ENCODE data around the gene ATF7.
A peak's percentile ranks its signal among the peaks of the same experiment; 100 is the strongest.

Gene ATF7

DNA sequence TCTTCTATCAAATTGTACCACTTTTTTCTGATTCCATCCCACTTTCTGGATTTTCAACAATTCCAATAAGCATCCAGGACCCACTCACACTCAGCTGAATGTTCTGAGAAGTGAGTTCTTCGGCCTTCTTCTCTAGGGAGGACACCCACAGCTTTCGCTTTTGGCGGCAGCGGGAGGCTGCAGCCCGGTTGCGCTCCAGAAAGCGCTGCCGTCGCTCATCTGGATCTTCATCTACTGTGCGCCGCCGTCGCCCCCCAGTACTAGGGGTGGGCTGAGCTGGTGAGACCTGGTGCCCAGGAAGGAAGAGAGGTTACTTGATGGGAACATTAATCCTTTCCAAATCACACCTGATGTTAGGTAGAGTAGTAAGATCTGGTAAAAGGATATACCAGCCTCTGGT lies 101.7 kb downstream of the ATF7 start:
- DNase-seq (ENCODE audit: low spot score): no peak

DNA sequence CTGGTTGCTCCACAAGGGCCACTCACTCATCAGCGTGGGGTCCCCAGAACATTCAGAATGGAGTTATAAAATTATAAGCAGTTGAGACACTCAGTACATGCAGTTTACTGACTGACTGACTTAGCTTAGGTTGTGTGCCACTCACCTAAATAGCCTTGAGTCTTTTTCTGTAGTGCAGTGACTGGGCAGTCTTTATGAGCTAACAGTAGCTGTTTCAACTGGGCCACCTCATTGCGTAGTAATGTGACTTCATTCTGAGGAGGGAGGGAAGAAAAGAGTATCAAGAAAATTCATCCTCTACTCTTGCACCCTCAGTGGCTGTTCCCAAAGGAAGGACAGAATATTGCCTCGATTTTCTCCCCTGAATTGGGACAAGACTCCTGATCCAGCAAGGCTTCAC lies 103.1 kb downstream of the ATF7 start:
- DNase-seq (ENCODE audit: low spot score): no peak

DNA sequence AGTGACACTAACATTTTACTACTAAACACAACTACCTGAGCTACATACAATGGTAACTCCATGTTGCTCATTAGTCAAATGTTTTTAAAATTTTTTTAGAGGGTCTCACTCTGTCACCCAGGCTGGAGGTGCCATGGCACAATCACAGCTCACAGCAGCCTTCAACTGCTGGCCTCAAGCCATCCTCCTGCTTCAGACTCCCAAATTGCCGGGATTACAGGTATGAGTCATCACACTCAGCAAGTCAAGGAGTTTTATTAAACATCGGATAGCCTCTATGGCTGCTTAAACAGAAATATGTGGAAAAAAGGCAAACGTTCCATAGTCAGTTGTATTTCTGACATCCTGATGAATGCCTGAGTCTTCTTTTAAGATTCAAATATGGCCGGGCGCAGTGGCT lies 107.8 kb downstream of the ATF7 start:
- DNase-seq (ENCODE audit: low spot score): no peak

DNA sequence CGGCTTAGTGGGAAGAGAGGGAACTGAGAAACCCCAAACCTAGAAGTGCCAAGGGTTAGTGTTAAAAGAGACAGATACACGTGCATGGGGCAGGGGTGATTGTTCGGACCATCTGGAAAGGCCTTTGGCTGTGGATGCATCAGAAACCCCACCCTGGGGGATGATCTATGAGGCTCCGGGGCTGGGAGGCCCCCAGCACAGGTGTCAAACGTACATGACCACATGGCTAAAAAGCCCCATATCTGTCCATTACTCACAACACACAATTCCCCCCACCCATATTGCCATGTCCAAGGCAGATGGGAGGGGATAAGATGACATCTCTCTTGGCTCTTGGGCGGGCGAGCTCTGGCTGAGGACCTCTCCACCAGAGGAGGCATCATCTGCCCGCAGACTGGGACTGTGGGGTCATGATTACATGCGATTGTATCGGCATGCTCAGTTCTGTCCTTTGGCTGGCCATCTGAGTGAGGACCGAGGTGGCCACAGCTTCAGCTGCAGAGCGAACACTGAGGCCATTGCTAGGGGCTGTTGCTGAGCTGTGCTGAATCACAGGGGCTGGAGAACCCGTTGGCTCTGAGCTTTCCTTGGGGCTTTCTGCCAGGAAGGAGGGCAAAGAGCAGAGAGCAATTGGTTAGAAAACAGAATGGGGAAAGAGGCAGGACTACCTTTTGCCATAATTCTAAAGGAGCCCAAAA lies 109.3 kb downstream of the ATF7 start:
- DNase-seq (ENCODE audit: low spot score): no peak

DNA sequence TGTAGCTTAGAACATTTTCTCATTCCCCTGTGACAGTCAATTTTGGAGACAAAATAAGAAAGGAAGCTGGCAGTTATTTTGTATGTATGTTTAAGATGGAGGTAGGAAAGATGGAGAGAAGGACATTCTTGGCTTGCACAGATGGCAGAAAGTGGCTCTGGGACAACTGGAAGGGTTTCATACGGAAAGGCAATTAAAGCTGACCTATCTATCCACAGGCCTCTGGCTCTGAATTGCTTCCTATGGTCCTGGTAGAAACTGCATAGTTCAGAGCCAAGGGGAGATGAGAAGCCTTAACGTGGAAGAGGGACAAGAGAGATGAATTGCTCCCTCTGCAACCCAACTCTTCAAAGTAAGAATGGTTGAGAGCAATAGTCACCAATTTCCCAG lies 110.9 kb downstream of the ATF7 start:
- no peak for DNase-seq (ENCODE audit: low spot score)

DNA sequence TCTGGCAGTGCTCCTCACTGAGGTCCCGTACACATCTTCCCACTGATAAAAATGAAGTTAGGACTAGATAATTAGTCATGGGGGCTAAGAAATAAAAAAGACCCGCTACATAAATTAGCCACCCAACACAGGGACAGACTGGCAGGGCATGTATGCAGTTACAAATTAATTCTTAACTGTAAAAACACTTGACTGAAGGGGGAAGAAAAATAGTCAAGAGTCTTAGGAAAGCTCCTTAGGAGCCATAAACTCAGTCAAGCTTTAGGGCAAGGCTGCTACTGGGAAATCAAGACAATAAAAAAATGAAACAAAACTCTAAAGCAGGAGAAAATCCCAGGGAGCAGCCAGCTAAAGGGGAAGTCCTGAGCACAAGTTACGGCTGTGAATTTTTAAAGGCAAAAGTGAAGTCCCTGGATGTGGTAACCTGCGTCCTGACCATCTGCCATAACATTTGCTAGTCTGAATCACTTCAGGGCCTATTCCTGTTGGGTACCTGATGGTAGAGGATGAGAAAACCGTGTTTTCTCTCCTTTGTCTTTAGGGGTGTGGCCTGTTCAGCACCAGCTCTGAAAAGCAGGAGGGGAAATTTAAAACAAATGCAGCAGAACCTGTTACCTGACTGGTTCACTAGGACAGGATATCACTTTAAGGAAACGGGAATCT lies 111.4 kb downstream of the ATF7 start:
- DNase-seq (ENCODE audit: low spot score): no peak

DNA sequence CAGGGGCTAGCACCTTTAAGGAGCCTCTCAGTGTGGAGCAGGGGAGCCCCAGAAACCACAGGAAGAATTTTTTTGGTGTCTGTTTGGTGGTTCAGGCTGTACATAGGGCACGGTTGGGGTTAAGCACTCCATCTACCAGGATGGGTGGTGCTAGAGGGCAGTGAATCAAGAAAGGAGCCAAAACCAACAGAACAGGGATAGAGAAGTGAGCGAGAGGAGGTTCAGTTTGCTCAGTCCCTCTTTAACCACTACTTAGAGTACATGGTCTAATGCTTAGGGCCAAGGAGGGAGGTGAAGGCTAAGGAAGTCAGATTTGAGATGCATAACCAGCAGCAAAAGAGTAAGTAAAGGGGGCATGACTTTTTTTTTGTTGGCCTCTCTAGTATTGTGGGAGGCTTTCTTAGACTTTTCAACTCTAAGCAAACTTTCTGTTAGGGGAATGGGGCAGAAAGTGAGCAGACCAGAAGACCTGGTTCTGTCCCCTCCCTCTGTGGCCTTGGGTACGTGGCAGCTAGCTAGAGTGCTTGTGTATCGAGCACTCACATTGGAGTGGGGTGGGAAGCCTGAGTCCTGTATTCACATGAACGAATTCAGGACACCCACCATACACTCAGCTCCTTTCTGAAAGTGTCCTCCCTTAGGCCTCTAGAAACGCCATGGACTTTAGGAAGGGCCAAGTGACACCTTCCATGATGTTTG lies 112.3 kb downstream of the ATF7 start:
- no peak for DNase-seq (ENCODE audit: low spot score)

DNA sequence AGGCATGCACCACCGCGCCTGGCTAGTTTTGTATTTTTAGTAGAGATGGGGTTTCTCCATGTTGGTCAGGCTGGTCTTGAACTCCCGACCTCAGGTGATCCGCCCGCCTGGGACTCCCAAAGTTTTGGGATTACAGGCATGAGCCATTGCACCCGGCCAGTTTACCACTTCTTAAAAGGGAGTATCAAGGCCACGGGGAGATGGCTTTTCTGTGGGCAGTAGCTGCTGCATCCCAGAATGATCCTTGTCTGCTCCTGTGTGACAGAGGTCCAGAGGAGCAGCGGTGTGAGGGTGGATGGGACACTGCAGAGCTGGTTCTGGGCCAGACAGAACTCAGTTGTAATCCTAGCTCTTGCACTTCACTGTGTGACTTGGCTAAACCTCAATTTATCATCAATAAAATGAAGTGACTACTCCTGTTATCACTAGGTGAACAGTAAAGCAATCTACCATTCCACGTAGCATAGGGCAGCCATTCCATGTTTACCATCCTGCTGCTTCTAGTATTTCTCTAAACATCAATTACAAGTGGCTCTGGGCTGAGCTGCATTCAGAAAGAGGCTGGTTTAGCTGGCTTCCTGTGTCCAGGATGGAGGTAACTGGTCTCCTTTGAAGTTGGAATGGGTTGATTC lies 115.9 kb downstream of the ATF7 start:
- DNase-seq (ENCODE audit: low spot score): no peak

DNA sequence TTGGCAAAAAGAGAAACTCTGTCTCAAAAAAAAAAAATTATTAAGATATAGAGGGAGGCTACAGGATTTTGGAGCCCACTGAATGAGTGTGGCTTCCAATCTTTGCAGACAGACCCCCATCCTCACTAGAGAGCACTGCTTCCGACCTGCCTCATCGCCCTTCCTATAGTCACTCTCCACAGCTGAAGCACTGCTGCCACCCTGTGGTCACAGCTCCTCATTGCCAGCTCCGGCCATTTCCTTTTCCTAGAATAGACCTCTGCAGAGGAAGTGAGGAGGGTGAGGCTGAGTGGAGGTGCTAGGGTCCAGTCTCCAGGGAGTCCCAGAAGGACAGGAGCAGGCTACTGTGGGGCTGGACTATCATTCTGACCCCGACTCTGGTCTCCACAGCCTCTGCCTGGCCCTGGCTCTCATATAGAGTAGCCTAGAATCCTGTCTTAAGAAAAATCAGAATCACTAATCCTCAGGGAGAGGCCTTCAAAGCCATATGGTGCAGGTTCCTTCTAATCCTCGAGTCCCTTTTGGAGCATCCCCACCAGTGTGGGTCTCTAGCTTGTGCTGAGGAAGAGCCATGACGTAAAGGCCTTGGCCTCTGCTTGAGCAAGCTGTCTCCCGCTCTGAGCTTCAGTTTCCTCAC lies 117.5 kb downstream of the ATF7 start:
- DNase-seq (ENCODE audit: low spot score): peak; percentile 89

DNA sequence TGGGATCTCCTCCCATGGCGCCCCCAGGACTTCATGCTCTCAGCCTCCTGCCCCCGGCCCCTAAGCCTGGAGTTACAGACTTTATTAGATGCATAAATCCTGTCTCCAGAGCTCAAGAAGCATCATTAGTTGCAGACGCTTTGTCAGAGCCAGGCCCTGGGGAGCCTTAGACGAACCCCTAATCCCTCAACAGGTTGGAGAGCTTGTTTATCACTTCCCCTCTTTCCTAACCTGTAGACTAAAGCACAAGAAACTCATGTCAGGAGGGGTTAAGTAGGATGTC lies 118.6 kb downstream of the ATF7 start:
- DNase-seq (ENCODE audit: low spot score): no peak

DNA sequence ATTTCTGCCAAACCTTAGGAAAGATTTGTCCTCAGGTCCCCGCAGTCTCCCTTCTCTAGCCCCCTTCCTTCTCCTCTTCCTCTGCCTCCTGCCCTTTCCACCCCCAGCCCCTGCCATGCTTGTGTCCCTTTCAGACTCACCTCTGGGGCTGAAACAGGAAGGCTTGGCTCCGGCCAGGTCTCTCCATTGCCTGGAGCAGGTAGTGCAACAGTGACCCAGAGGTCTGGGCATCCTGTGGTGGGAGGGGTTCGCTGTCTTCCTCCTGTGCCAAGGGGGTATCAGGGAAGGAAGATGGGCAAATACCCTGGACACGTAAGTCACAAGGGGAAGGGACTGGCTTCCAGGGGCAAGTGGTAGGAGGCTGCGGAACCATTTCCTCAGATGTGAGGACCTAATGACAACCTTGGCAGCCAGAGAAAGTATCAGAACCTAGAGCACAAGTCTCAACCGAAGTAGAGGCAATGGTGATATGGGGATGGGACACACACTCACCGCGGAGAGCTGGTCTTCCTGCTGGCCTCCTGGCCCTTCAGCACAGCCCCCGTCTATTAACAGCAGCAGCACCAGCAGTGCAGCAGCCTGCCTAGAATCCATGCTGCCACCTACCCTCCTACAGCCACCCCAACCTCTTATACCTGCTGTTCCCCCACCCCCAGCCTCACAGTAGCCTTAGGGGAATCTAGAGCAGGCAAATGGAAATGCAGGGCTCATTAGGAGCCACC lies 119.1 kb downstream of the ATF7 start, which contains the start of gene NPFF:
Gene NPFF (minus strand): TSS at position 604 of the 722 bp plus-strand sequence. CDS start 10 bp downstream, at position 594.
- no peak for DNase-seq (ENCODE audit: low spot score)

DNA sequence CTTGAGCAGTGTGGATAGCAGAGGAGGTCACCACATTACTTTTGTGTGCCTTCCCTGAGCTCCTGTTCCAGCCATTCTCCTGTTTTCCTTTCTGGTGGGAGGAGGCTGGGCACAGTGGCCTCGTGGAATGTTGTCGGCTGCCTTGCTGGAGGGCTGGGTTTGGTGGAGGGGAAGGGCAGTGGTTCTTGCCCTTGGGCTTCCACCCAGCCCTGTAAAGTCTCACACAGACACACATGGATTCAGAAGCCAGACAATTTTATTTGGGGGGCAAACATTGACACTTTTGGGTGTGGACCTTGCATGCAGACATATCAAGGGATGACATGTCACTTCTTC lies 119.8 kb downstream of the ATF7 start:
- DNase-seq (ENCODE audit: low spot score): no peak

DNA sequence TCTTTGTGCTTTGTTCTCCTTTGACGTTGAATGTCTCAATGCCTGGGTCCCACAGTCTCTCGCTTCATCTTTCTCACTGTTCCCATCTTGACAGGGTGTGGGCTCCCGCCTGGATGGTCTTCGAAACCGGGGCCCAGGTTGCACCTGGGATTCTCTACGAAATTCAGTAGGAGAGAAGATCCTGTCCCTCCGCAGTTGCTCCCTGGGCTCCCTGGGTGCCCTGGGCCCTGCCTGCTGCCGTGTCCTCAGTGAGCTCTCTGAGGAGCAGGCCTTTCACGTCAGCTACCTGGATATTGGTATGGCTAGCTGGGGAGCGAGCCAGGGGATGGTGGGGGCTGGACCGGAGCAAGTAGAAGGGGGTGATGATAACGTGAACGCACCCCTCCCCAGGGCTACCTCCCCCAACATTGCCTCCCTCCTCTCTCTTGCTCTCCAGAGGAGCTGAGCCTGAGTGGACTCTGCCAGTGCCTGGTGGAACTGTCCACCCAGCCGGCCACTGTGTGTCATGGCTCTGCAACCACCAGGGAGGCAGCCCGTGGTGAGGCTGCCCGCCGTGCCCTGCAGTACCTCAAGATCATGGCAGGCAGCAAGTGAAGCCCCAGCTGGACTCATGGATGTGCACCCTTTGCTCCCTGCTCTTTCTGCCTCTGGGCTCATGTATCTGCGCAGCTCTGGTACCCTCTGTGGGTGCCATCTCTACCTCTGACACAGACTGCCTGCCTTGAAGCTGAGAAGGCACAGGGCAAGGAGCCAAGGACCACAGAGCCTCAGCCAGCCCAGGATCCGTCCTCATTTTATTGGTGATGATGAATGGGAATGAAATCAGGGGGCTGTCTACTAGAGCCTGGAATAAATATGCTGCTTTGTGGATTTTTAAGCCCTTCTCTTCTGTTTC lies 120.4 kb downstream of the ATF7 start:
- no peak for DNase-seq (ENCODE audit: low spot score)

DNA sequence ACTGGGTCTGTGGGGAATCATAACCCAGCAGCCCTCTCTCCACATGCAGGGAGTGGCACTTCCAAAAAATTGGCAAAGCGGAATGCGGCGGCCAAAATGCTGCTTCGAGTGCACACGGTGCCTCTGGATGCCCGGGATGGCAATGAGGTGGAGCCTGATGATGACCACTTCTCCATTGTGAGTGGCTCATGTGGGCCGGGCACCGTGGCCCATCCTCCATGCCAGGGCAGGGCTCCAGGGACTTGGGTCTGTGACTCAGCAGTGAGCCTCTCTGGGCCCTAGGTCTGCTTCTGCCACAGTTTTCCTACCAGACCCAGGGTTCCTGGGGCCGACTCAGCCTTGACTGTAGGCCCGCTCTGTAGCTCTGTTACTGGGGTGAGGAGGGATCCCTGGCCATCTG lies 121.1 kb downstream of the ATF7 start:
- DNase-seq (ENCODE audit: low spot score): no peak

DNA sequence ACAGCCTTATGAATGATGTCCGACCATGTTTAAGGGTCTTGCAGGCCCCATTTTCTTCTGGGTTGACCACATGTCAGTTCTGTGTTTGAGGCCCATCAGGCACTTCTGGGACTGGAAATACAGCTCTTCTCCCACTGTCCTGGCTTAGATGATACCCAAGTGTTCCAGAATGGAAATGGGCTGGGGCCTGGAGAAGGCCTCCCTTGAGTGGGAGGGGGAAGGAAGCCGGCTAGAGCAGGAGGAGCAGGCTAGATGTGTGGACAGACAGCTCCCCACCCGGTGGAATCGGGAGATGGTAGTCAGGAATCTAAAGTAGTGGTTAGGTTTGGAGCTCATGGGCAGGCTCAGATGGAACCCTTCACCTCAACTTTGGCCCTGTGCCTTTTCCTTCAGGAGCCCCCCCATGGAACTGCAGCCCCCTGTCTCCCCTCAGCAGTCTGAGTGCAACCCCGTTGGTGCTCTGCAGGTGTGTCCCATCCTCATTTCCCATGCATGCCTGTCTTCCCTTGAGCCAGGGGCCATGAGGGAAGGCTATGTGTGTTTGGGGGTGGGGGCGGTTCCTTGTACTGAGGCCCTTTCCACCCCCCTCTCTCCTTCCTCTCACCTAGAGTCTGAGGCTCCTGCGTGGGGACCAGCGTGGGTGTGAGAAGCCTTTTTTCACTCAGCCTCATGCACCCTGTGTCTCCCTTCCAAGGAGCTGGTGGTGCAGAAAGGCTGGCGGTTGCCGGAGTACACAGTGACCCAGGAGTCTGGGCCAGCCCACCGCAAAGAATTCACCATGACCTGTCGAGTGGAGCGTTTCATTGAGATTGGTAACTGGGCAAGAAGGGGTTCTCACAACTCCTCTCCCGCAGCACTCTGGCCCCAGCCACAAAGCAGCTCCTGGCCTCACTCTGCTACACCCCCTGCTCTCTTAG lies 121.9 kb downstream of the ATF7 start:
- DNase-seq (ENCODE audit: low spot score): no peak

DNA sequence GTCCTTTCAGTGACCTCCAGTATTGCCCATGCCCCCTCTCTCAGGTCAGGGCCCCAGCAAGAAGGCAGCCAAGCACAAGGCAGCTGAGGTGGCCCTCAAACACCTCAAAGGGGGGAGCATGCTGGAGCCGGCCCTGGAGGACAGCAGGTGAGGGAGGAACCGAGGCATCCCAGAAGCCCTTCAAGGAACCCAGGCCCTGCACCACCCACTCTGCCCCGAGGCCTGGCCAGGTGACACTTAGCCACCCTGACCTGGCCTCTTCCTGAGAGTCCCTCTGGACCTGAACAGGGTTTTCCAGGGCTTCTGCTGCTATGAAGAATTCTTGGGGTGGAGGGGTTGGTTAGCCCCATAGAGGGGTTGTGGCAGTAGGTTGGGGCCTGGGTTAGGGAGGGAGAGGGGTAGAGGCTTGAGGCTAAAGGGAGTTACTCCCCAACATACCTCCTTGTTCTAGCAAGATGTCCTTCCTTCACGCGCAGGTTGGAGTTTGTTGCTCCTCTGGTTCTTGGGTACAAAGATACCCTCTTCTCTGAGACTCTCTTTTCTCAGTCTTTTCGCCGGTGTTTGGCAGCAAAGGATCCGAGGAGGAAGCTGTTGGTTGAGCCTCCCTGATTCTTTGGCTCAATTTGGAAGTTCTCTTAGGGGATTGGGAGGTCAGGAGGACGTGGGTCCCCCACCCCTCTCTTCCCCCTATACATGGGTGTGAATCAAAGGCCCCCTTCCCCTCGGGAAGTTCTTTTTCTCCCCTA lies 123.0 kb downstream of the ATF7 start:
- DNase-seq (ENCODE audit: low spot score): no peak

DNA sequence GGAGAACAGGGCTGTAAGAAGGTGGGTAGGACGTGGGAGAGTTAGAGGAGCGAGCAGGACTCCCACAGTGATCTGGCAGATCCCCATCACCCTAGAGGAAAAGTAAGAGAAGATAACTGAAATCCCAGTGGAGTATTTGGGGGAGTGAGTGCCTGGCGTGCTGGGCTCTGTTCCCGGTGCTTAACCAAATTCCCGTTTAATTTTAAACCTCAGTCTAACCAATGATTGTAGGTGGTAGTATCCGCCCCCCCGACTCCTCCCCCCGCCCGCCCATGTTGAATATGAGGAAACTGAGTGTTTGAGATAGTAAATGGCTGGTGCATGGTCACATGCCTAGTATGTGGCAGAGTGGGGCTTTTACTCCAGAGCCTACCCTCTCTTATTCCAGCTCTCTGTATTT lies 123.9 kb downstream of the ATF7 start:
- no peak for DNase-seq (ENCODE audit: low spot score)

DNA sequence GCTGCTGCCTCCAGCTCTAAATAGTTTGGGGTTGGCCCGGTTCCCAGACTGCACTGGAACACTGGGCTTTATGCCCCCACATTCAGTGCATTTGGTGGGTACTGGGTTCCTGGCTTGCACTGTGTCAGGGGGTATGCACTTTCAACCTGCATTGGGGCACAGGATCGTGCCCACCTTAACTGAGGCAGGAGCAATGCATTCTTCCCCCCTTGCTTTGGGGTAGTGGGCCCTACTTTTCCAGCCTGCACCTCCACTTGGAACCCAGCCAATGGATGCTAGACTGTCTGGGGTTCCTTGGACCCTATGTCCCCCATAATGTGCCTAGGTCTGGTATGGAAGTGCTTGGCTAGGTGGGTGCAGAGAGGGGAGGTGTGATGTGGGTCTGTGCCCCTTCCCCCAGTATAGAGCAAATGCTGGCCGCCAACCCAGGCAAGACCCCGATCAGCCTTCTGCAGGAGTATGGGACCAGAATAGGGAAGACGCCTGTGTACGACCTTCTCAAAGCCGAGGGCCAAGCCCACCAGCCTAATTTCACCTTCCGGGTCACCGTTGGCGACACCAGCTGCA lies 124.5 kb downstream of the ATF7 start:
- no peak for DNase-seq (ENCODE audit: low spot score)

Measured in left forelimb (tissue), 1 donor.